NT2/D1 (cell line): Measurements from ENCODE around the gene ARHGAP42.

Experiments
- SUZ12 ChIP-seq: IDR thresholded peaks from 2 replicates; pipeline ENCODE4 v1.6.1; 2011; ENCODE audit not compliant: insufficient read length, insufficient read depth; ENCODE audit errors: extremely low read depth
- YY1 ChIP-seq: IDR thresholded peaks from 2 replicates; pipeline ENCODE4 v1.6.1; 2011; ENCODE audit not compliant: insufficient read length, insufficient read depth

DNA sequence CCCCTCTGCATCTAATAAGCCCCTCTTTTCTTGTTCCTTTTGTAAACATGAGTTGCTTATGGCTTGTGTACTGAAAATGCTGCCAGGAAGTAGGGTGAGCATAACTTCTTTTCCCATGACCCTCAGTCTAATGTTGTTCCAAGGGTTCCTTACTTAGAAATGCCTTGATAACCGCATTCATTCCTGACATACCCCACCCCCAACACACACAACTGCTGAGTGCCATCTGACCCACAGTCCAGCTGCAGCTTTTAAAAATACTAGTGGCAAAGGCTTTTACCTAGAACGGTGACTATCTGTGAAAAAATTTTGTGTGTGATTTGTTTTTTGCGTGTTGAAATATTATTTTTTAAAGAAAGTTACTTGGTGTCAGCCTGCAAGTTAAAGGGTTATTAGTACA lies 52.6 kb downstream of the ARHGAP42 start:
- TF ChIP-seq YY1 (no peak), SUZ12 (no peak)
